ES-I3 (cell line): ENCODE results near the gene VWF.

ENCODE experiments used
- H3K36me3 ChIP-seq: 2 replicates; pipeline ENCODE4 v1.6.1; 2013; ENCODE audit warnings: mild to moderate bottlenecking, low read length, control low read depth, moderate library complexity; ENCODE audit not compliant: insufficient read depth
- H3K4me1 ChIP-seq: 2 replicates; pipeline ENCODE4 v1.6.1; 2013; ENCODE audit warnings: mild to moderate bottlenecking, control low read depth, low read length; ENCODE audit not compliant: insufficient read depth
- H3K9ac ChIP-seq: 2 replicates; pipeline ENCODE4 v1.6.1; 2013; ENCODE audit warnings: low read depth, mild to moderate bottlenecking, low read length, moderate library complexity
- H3K9me3 ChIP-seq: 2 replicates; pipeline ENCODE4 v1.6.1; 2013; ENCODE audit warnings: mild to moderate bottlenecking, low read length, moderate library complexity; ENCODE audit not compliant: control insufficient read depth, insufficient read depth

VWF gene

DNA sequence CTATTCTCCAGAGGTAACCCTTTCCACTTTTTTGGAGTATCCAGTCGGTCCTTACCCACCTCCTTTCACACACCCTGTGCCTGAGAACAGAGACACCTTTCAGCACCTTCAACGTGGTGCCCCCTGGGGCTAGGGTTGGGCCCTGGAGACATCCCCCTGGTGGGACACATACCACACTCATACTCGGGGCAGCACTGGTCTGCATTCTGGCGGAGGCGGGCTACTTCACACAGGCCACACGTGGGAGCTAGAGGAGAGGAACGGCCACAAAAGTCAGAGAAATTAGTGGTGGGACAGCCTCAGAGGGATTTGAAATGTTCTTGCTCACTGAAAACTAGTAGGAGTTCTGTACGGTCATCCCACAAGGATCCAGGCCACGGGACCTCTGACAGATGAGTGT is 139.6 kb downstream of the VWF start:
- peaks cover 8% of the 10 kb centered on the region for H3K4me1 ChIP-seq
- no peaks in the 10 kb centered on the region; the same call in 1 of the 2 replicates for H3K9me3 ChIP-seq
- H3K36me3 ChIP-seq, result no peaks in the 10 kb centered on the region
- H3K9ac ChIP-seq, result no peak overlapping the region

DNA sequence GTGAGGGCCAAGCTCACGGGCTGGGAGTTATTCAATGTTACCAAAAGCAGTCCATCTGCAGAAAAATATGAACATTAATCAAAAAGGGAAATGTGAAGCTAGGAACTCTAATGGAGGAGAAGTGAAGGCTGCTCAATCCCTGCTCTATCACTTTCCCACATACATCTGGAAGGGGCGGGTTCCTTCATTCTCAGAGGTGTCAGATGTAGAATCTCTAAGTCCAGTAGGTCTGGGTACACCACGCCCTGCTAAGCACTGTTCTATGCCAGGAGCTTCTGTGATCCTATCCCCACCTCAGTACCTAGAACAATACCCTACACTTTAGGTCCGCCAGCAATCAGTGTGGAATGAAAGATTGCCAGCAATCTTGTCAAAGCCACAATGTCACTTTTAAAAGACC is 142.4 kb downstream of the VWF start:
- Histone ChIP-seq H3K4me1 (no peaks in the 10 kb centered on the region), H3K9ac (no peak overlapping the region), H3K9me3 (no peaks in the 10 kb centered on the region; the same call in 1 of the 2 replicates), H3K36me3 (no peaks in the 10 kb centered on the region)

DNA sequence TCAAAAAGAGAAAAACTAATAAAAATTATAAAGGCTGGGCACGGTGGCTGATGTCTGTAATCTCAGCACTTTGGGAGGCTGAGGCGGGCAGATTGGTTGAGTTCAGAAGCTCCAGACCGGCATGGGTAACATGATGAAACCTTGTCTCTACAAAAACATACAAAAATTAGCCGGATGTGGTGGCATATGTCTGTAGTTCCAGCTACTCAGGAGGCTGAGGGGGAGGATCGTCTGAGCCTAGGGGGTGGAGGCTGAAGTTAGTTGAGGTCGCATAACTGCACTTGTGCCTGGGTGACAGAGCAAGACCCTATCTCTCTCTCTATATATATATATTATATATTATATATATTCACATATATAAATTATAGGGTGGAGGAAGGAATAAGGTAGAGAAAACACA is 146.9 kb downstream of the VWF start:
- no peaks in the 10 kb centered on the region for H3K36me3 ChIP-seq
- H3K9ac ChIP-seq, result no peak overlapping the region
- H3K4me1 ChIP-seq, result no peaks in the 10 kb centered on the region
- H3K9me3 ChIP-seq, result no peaks in the 10 kb centered on the region; the same call in 1 of the 2 replicates

GRCh38 chr12:5976711-5977110 is 147.8 kb downstream of the VWF start:
- Histone ChIP-seq H3K4me1 (no peaks in the 10 kb centered on the region), H3K9ac (no peak overlapping the region), H3K9me3 (no peaks in the 10 kb centered on the region; the same call in 1 of the 2 replicates), H3K36me3 (no peaks in the 10 kb centered on the region)

- H3K4me1 ChIP-seq, result no peaks in the 10 kb centered on the region
- H3K9me3 ChIP-seq, result no peaks in the 10 kb centered on the region; the same call in 1 of the 2 replicates
- no peaks in the 10 kb centered on the region for H3K36me3 ChIP-seq
- no peak overlapping the region for H3K9ac ChIP-seq
Measured at GRCh38 chr12:5976196-5976595, 148.3 kb downstream of the VWF start.

DNA sequence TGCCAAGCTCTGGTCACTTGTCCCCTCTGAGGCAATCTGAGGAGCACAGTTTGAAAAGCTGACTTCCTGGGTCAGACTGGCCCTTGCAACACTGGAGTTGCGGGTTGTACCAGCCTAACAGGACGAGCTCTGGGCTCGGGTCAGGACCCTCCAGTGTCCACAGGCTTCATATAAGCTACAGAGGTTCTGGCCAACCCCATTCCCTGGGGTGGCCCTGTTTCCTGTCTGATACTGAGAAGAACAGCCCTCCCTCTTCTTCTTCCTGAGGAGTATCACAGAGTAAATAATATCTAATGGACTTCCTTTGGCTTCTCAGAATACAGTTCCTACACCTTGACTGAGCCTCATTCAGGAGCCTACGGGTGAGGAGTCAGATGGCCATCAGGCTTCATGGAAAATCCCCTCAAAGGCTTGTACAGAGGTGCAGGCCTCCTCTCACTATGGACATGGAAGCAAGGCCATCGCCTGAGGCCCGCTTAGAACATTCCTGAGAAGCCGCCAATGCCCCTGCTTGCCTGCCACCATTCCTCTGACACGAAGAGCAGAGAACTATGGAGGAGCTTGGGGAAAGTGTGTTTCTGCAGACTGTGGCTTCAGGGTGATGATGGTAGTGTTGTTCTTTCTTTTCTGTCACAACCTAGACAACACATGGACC is 150.9 kb downstream of the VWF start:
- Histone ChIP-seq H3K9ac (no peak overlapping the region), H3K36me3 (no peaks in the 10 kb centered on the region), H3K4me1 (no peaks in the 10 kb centered on the region; the same call in 1 of the 2 replicates), H3K9me3 (no peaks in the 10 kb centered on the region)

GRCh38 chr12:5972387-5972786 is 152.1 kb downstream of the VWF start:
- H3K4me1 ChIP-seq, result no peaks in the 10 kb centered on the region; the same call in 1 of the 2 replicates
- H3K36me3 ChIP-seq, result no peaks in the 10 kb centered on the region
- H3K9ac ChIP-seq, result no peak overlapping the region
- no peaks in the 10 kb centered on the region for H3K9me3 ChIP-seq

GRCh38 chr12:5971194-5971850 is 153.1 kb downstream of the VWF start:
- Histone ChIP-seq H3K9me3 (no peaks in the 10 kb centered on the region), H3K4me1 (no peaks in the 10 kb centered on the region; the same call in 1 of the 2 replicates), H3K36me3 (no peaks in the 10 kb centered on the region), H3K9ac (no peak overlapping the region)

DNA sequence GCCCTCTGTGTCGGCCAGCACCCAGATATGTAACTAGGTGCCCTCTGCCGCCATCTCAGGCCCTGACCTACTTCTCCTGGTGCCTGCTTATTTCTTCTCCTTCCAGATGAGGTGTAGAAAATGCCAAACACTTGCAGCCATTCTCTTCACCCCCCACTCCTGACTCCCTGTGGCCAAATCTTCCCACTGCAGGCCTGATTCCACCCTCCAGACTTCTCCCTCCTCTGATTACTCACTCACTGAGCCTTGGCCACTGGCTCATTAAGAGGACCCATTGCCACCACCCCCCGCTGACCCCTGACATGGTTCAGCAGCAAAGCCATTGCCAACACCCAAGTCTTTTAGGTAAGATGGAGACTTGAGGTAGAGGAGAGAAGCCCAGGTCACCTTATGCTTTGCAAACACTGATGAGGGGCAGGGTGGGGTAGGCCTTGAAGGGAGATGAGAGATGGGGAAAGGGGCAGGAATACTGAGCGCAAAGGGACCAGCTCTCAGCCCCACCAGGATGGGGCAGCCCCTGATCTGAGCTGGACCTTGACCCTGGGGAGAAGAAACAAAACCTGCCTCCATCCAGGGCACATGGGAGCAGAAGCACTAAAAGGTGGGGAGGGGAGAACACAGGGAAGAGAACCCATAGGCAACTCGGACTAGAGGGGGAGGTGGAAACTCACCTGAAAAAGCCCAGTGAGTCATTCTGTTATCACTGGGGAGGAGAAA is 154.3 kb downstream of the VWF start:
- no peaks in the 10 kb centered on the region for H3K9me3 ChIP-seq
- H3K4me1 ChIP-seq, result peaks cover 6% of the 10 kb centered on the region
- H3K9ac ChIP-seq, result no peak overlapping the region
- no peaks in the 10 kb centered on the region for H3K36me3 ChIP-seq

- no peaks in the 10 kb centered on the region for H3K9me3 ChIP-seq
- peaks cover 14% of the 10 kb centered on the region for H3K4me1 ChIP-seq
- H3K9ac ChIP-seq, result no peak overlapping the region
- H3K36me3 ChIP-seq, result no peaks in the 10 kb centered on the region
Measured at GRCh38 chr12:5969156-5969973, 155.1 kb downstream of the VWF start.

GRCh38 chr12:5967645-5968415 is 156.6 kb downstream of the VWF start:
- H3K9me3 ChIP-seq, result no peaks in the 10 kb centered on the region
- H3K4me1 ChIP-seq, result peaks cover 20% of the 10 kb centered on the region
- no peaks in the 10 kb centered on the region for H3K36me3 ChIP-seq
- H3K9ac ChIP-seq, result no peak overlapping the region

- H3K36me3 ChIP-seq, result no peaks in the 10 kb centered on the region
- H3K9me3 ChIP-seq, result no peaks in the 10 kb centered on the region
- peaks cover 20% of the 10 kb centered on the region for H3K4me1 ChIP-seq
- H3K9ac ChIP-seq, result no peak overlapping the region
Measured at GRCh38 chr12:5966486-5967095, 157.9 kb downstream of the VWF start.

GRCh38 chr12:5965950-5966383 is 158.5 kb downstream of the VWF start:
- H3K9me3 ChIP-seq, result no peaks in the 10 kb centered on the region
- no peaks in the 10 kb centered on the region for H3K36me3 ChIP-seq
- no peak overlapping the region for H3K9ac ChIP-seq
- H3K4me1 ChIP-seq, result peaks cover 20% of the 10 kb centered on the region
